NCI-H146 treated with DMSO at 0.1 percent for 48 hours (cell line): ENCODE data around the gene LDB2.

Experiments
- DNase-seq: peaks from one replicate; lab custom pipeline; 2025; ENCODE audit not compliant: unreplicated experiment; lab: John Stamatoyannopoulos, UW

The LDB2 gene

DNA sequence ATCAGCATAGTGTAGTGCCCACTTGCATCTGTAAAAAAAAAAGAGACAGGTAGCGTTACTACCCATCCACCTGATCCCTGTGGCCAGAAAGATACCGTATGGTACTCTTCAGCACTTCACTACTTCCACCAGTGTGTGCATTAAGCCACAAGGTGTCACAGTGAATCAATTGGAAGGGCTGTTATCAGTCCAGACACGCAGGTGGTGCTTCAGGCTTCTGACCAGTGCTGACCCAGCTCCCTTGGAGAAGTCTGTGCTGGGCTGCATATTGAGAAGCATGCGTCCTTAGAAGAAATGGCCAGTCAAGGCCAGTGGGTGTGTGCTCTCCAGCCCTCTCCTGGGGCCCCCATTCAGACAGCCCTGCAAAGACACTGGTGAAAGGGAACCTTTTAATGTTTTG, 10.6 kb downstream of the LDB2 start:
- DNase-seq, result no peak

DNA sequence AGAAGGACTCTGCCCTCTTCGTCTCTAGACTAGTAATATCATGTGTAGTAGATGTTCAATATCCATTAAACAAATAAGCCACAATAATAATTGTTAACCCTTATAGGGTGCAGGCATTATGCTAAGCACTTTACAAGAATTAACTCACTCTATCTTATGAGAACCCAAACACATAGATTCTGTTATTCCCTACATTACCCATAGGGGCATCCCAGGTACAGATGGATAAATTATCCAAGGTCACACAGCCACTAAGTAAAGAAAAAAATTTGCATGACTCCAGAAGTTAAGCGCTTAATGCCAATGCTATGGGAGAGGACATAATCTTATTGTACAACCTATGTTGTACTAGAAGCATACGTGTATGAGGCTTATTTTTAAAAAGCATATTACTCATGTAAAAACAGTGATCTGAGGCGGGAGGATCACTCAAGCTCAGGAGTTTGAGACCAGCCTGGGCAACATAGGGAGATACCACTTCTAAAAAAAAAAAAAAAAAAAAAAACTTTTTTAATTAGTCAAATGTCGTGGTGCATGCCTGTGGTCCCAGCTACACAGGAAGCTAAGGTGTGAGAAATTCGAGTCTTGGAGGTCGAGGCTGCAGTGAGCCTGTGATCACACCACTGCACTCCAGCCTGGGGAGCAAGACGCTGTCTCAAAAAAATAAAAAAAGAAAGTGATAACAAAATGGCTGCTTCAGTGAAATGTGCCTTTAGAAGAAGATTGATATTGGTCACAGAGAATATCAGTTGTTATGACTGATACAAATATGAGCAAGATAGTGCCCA, 13.6 kb downstream of the LDB2 start:
- DNase-seq, result no peak

DNA sequence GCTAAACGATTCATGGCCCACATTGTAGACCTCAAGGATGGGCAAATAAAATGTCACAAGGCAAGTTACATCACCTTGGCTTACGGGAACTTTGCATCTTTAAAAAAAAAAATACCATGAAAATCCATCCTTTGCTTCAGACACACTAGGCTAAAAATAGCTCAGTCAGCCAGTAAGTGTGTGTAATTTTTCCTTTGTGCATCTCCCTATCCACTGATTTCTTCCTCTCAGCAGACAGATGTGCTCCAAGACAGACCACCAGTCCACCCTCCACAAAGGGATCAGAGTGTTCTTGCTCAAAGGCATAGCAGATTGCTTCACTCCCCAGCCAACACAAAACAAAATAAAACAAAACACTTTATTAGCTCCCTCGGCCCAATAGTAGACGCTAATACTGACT, 14.6 kb downstream of the LDB2 start:
- DNase-seq, result no peak

DNA sequence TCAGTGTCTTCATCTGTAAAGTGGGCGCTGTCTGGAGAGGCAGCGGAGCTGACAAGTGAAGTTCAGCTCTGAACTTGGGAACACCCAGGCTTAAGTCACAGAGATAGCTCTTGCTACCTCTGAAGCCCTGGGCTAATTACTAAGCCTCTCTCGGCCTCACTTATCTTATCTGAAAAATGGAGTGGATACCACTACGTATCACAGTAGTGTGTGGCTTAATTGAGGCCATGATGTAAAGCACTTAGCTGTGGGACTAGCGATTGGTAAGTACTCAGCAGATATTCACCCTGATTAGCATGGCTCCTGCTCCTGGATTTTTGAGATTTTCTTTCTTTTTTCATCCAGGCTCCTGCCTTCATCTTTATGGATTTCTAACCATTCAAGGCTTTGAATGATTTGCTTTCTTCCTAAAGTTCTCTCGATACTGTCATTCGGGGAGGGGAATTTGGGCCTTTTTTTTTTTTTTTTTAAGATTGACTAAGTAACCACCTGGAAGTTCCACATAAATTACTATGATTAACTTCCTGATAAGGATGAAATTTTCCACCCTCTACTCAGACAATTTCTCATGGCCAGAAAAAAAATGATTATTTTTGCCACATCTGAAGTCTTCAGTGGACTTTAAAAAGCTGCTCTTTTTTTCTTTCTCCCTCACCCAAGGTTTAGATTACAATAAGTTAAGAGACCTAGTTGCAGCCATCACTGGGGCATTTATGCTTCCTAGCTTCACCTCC, 17.1 kb downstream of the LDB2 start:
- DNase-seq, result no peak

DNA sequence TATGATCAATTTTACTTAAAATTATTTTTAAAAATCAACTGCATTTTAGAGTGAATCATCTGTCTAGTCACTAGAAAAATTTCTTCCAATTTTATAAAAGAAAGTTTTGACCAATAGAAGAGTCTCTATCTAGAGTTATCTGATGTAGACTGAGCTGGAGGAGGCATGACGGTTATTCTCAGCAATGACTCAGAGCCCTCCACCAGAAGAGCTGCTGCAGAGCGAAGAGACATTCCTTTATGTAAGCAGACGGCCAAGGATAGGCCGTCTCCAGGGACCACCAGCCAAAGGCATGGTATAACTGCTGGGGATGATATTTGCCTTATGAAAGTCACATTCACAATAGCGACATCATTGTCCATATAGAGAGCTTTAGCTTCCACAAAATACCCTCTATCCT, 23.0 kb downstream of the LDB2 start:
- no peak for DNase-seq

DNA sequence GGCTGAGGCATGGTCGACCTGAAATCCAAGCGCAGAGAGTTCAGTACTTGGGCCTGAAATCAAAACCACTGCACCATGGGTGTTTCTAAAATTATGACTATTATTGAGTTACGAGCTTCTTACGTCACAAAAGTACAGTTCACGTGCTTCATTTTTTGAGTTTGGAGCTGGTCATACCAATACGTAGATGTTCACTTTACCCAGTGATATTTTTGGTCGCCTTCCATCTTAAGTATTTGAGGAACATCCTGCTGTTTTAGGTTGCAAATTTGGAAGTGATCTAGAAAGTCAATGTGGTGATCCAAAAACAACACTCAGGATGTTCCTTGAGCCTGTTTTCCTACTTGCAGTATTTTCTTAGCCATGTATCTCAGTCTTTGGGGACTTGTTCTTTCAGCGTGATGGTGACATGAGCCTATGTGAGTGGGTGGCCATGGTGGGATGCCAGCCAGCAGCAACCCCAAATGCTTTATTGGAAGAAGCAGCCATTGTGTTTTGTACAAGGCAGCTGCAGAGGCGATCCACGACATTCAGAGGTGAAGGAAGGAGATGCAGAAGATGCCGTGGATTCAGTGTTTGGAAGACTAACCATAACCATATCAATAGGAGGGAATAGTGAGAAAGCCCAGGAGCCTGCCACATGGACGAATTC, 28.7 kb downstream of the LDB2 start:
- DNase-seq, result no peak

DNA sequence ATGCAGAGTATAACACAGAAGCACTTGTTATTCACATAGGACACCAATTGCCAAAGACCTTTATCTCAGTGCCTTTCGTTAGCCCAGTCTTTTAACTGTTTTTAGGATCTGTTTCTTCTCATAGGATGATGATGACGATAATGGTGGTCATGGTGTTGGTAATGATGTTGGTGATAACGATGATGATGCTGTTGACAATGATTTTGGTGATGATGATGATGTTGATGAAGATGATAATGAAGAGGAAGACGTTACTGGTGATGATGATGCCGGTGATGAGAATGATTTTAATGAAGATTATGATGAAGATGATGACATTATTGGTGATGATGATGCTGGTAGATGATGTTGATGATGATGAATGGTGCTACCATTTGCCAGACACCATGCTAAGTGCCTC, 29.8 kb downstream of the LDB2 start:
- DNase-seq, result no peak

DNA sequence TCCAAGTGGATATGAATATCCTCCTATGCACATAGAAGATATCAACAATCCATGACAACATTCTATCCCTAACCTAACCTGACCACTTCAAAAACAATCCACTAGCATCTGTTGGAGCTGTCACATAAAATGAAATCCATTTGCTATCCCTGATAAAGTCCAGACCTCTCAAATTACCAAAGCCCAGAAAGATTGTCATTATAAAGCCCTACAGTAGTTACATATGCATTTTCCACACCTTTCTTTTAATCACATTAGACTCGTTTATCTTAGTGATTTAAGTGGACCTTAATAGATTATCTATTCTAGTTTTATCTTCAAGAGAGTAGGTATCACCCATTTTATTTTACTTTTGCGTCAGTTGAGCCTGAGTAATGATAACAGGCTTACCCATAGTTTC, 30.6 kb downstream of the LDB2 start:
- no peak for DNase-seq

DNA sequence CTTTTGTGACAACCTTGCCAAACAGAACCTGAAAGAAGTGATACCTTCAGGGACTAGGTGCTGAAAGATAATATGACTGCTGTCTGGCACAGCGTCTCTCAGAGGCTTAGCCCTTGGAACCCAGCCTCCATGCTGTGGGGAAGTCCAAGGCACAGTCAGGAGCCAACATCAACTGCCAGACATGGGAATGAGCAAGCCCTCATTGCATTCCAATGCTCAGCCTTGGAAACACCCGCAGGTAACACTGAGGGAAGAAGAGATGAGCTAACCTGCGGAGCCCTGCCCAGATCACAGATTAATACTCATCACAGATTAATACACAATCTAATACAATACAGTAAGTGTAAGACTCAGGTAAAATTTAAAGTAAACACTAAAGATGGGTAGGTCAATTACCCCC, 31.5 kb downstream of the LDB2 start:
- DNase-seq, result no peak

DNA sequence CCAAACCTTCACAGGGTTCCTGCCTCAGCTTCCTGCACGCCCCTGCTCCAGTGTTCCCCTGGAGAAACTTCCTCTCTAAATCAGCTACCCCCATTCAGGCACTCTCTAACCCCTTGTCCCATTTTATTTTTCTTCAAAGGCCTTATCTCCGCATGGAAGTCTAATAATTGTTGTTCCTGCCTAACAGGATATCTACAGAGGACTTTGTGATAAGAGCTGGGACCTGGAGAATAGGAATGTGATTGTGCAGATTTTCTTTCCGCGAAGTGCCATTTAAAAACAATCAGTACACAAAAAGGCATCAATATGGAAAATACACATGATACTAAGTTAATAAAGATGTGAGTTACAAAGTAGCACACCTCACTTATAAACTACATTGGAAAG, 32.6 kb downstream of the LDB2 start:
- no peak for DNase-seq

DNA sequence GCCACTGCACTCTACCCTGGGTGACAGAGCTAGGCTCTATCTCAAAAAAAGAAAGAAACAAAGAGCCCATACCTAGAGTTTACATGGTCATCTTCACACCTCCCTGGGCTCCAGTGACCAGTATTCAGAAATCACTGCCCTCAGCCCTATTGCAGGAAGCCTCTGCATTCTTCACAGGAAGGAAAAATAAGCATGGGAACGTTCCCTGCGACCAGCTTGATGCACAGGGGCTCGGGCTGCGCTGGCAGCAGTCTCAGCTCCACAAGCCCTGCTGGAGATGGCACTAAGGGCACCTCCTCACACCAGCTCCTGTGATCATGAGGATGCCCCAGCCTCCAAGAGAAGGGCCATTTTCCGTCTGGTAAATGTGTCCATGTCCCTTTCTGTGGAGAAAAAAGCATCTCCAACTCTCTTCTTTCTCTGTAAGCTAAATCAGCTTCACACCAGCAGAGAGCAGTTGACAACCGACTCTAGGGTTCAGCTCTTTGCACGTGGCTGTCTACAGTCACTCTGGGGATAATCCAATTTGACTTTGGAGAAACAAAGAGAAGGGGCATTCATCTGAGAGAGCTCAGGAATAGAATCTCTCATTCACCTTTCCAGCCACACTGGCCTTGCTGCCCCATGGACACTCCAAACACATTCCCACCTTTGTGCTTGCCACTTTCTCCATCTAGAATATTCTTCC, 33.1 kb downstream of the LDB2 start:
- DNase-seq, result no peak

DNA sequence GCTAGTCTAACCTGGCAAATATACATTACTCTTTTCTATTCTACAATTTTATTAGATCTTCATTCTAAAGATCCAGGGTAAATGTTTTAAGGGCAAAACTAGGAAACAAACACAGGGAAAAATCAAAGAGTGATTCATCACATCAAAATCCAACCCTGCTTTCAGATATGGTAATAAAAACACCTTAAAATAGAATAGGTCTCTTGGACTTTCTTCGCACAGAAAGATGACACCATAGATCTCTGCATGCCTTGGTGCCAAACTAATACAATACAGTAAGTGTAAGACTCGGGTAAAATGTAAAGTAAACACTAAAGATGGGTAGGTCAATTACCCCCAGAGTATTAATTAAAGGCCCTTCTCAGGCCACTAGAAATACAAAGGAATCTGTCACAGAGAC, 34.2 kb downstream of the LDB2 start:
- DNase-seq, result no peak

DNA sequence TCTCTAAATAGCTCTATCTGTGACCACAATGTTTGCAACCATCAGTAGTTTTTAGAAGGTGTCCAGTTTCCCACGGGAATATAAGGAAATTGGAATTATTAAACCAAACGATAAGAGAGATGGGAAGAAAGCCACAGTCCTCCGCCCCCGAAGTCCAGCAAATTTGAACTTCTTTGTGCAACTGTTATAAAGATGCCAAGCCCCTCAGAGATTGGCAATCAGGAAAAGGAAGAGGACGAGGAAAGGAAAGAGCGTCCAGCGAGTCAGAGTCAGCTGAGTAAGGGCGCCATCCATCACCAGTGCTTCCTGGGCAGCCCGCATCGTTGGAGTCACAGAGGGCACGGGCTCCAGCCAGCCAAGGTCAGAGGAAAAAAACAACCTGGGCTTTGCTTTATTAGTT, 35.7 kb downstream of the LDB2 start:
- DNase-seq, result no peak

DNA sequence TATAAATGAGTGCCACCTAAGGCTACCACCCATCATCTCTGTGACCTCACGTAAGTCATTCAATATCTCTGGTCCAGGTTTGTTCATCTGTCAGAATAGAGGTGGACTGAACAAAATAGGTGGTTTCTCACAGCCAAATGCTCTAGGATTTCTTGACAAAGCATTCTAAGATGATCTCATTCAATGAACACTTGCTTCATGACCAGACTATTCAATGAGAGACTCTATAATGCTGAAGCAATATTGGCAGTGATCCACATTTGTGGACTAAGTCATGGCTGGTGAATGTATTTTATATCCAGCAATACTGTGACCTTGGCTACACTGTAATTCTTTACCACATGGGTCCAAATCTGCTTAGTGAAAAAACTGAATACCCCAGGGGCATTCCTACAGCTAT, 37.9 kb downstream of the LDB2 start:
- no peak for DNase-seq

DNA sequence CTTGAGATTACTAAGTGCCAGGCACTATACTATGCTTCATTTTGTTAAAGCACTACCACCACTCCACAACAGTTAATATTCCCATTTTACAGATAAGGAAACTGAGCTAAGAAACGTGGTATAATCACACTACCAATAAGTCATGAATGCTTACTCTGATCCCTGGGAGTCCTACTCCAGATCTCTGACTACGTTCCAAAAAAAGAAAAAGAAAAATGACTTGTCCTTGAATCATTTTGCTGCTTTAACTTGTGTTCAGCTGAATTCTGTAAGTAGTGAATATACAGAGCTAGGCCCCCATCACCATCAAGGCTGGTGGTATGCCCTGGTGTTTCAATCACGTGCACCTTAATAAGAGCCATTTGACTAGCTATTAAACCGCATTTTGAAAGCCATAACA, 39.4 kb downstream of the LDB2 start:
- no peak for DNase-seq

DNA sequence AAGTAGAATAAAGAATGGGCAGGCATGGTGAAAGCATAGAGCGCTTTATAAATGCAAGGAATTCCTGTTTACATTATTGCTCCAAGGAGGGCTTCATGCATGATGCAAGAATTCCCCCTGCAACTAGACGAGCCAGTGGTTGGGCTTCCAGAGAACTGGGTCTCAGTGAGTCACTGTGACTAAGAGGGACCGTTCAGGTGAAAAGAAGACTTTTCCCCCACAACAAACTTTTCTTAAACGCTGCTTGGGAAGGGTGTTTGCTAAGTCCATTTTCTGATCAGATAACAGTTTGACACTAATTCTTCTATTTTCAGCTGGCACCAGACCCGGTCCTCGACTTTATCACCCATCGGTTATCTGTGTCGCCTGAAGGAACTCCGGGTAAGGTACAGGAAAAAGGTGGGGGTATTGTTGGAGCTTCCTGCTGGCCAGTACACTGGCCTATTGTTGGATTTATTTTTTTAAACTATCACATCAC, 40.1 kb downstream of the LDB2 start:
- DNase-seq, result no peak

DNA sequence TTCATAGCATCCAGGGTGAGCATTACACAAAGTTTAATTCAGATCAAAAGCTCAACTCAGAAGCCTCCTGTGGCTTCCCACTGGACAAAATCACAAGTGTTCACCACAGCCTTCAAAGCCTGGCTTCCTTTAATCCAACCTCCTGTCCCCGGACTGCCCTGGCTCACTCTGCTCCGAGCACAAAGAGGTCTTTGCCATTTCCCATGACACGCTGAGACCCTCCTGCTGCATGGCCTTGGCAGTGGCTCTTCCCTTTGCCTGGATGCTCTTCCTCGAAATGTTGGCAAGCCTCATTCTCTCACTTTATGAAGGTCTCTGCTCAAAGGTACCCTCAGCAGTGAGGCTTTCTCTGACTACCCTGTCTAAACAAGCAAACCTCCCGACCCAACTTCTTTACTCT, 41.0 kb downstream of the LDB2 start:
- DNase-seq, result no peak

DNA sequence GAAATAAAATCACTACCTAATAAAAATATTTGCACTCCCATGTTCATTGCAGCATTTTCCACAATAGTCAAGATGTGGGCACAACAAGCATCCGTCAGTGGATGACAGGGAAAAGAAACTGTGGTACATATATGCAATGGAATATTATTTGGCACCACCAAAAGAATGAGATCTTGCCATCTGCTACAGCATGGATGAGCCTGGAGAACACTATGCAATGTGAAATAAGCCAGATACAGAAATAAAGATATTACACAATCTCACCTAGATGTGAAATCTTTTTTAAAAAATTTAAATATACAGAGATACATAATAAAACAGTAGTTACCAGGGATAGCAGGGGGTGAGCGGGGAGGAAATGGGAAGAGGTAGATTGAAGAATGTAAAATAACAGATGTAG, 44.8 kb downstream of the LDB2 start:
- DNase-seq, result no peak

DNA sequence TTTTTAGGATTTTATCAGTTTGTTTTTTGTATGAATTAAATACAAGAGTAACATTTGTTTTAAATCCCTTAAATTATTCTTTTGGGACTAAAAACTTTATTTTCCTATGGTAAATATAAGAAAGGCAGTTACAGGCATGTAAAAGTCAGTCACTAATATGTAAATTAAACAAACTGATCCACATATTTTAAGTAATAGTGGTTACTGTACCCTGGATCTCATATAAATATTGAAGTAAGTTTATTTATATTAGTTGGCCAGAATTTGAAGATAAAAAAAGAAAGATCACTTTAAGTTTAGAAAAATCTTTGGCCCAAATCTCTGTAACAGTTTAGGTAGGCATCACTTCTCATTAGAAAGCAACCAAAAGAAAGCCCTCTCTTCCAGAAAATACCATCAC, 45.8 kb downstream of the LDB2 start:
- no peak for DNase-seq

DNA sequence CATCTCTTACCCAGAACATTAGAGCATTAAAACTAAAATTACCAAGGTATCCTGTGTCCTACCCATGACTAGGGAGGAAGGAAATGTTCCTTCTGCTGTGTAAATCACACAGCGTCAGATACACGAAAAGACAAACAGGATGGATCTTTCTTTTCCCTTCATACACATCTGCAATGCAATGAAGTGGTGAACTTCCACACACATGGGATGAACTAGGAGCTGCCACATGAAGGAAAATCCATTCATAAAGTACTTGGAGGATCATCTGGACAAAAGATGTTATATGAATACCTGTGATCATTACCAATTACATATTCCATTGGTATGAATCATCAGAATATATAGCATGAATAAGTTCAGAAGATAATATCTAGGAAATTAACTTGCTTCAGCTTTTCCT, 46.2 kb downstream of the LDB2 start:
- no peak for DNase-seq

DNA sequence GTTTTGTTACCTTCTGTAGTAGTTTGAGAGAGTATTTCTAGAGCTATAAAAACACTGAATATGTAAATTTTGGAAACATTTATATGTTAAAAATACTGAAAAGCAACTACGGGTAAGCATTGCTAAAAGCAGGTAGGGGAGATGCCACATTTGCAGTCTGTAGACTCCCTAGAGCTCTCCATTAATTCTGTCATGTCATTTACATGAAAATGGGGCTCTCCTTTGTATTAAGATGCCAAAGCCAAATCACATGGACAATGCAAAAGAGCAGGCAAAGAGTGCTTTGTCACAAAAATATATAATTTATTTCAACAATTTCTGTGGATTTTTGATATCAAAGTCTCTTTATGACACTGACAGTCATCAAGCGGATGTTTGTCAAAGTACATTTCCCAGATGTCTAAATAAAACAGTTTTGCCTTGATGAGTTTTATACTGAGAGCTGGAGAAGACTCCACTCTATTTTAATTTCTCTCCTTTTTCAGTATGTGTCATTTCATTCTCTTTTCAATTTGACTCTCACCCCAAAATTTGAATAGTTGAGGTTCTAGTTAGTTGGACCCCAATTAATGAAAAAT, 51.8 kb downstream of the LDB2 start:
- DNase-seq, result no peak
